B cell (primary cell): ENCODE results near the gene TK2.

Experiments used
- EZH2 ChIP-seq: IDR thresholded peaks from 2 replicates; pipeline ENCODE4 v1.6.1; 2012; ENCODE audit warnings: borderline replicate concordance, low read depth, mild to moderate bottlenecking, moderate library complexity, low read length; ENCODE audit not compliant: insufficient read depth, poor library complexity, severe bottlenecking
- TF ChIP-seq, protein P1 (sequence below): fragments of 200-600 bp; IDR thresholded peaks from one replicate; pipeline ENCODE4 v1.8.0; 2022; ENCODE audit warnings: antibody characterized with exemption, mild to moderate bottlenecking

DNA sequence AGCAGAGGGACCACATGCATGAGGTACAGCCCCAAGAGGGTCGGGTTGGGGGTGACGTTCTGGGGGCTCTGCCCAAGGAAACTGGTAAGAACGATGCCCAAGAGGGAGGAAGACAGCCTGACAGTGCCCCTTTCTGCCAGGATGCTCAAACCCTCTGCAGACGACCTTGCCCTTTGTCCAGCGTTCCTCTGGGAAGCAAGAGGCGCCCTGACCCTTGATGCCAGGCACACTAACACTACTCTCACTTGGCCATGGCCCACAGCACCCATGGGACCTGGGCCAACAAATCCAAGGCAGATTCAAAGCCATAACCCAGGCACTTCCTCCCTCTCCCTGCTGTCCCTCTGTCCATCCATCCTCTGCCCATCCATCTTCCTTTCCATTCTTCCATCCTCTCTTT is 20.4 kb downstream of the TK2 start:
- TF ChIP-seq, protein P1, sequence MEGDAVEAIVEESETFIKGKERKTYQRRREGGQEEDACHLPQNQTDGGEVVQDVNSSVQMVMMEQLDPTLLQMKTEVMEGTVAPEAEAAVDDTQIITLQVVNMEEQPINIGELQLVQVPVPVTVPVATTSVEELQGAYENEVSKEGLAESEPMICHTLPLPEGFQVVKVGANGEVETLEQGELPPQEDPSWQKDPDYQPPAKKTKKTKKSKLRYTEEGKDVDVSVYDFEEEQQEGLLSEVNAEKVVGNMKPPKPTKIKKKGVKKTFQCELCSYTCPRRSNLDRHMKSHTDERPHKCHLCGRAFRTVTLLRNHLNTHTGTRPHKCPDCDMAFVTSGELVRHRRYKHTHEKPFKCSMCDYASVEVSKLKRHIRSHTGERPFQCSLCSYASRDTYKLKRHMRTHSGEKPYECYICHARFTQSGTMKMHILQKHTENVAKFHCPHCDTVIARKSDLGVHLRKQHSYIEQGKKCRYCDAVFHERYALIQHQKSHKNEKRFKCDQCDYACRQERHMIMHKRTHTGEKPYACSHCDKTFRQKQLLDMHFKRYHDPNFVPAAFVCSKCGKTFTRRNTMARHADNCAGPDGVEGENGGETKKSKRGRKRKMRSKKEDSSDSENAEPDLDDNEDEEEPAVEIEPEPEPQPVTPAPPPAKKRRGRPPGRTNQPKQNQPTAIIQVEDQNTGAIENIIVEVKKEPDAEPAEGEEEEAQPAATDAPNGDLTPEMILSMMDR, result no peak
- no peak for TF ChIP-seq EZH2
